22Rv1 (cell line): Measurements from ENCODE around the gene KIF12.

Experiments used
- ZFX ChIP-seq: fragments of 450-650 bp; IDR thresholded peaks from 2 replicates; pipeline ENCODE4 v1.6.1; 2017; ENCODE audit warnings: antibody characterized with exemption, borderline replicate concordance
- TF ChIP-seq, protein P1 (sequence below): fragments of 450-650 bp; IDR thresholded peaks from 2 replicates; pipeline ENCODE4 v1.5.1; 2017; ENCODE audit warnings: mild to moderate bottlenecking

DNA sequence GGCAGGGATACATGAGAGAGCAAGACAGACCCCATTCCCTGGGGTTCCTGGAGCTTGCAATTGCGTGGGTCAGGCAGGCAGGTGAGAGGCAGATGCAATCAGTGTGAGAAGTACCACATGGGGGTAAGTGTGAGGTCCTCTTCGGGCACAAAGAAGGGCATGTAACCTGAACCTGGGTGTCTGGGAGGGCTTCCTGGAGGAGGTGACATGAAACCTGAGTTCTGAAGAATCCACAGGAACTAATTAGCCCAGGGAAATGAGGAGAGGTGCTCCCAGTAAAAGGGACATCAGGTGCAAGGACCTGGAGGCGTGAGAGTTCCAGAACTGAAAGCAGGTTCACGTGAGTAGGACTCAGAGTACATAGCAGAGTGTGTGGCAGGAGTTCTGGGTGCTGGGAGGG, 23.5 kb downstream of the KIF12 start:
- TF ChIP-seq, protein P1, sequence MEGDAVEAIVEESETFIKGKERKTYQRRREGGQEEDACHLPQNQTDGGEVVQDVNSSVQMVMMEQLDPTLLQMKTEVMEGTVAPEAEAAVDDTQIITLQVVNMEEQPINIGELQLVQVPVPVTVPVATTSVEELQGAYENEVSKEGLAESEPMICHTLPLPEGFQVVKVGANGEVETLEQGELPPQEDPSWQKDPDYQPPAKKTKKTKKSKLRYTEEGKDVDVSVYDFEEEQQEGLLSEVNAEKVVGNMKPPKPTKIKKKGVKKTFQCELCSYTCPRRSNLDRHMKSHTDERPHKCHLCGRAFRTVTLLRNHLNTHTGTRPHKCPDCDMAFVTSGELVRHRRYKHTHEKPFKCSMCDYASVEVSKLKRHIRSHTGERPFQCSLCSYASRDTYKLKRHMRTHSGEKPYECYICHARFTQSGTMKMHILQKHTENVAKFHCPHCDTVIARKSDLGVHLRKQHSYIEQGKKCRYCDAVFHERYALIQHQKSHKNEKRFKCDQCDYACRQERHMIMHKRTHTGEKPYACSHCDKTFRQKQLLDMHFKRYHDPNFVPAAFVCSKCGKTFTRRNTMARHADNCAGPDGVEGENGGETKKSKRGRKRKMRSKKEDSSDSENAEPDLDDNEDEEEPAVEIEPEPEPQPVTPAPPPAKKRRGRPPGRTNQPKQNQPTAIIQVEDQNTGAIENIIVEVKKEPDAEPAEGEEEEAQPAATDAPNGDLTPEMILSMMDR, result no peak
- TF ChIP-seq ZFX, result no peak
